ENCODE measurements around the gene NAV2. TPM values are rescaled to one million over a fixed set of nuclear protein-coding genes. Genes with fewer than 3 reads are reported as not detected.

NAV2 gene
- total and polyA plus RNA-seq, 11 donors: 7.6 to 46.5 (median 20.2) TPM

GRCh38 chr11:19666951-19667350 lies 45.7 kb upstream of the NAV2 start:
- Histone ChIP-seq H3K27me3 (no peaks in the 10 kb centered on the region), H3K4me1 (peaks cover 0 to 20% (median 9%) of the 10 kb centered on the region in 12 donors), H3K27ac (no peak overlapping the region), H3K4me3 (no peak overlapping the region), H3K9me3 (no peaks in the 10 kb centered on the region), H3K36me3 (no peaks in the 10 kb centered on the region)
- DNase-seq (no peak), ATAC-seq (no peak)
- 79 to 88% (median 83%) methylated on average over 3 of the region's 3 CpGs for WGBS, 4 donors
- TF ChIP-seq POLR2A (IDR thresholded peaks at IDR 0.05) (no peak), CTCF (IDR thresholded peaks at IDR 0.05) (no peak)
- intact Hi-C loops (cut with DNase I): loop anchor here in 1 of 10 donors (10.0 kb wide), 1 partner anchor 62 kb away; no protein-coding TSS in a partner anchor

- Histone ChIP-seq H3K27me3 (no peaks in the 10 kb centered on the region), H3K27ac (no peak overlapping the region), H3K36me3 (no peaks in the 10 kb centered on the region), H3K9me3 (no peaks in the 10 kb centered on the region), H3K4me3 (no peak overlapping the region), H3K4me1 (peaks cover 0 to 42% (median 22%) of the 10 kb centered on the region in 12 donors)
- ATAC-seq (no peak), DNase-seq (no peak)
- intact Hi-C loops (cut with DNase I): loop anchor here in 1 of 10 donors (10.0 kb wide), 1 partner anchor 65 kb away; no protein-coding TSS in a partner anchor
- no peak for TF ChIP-seq POLR2A (IDR thresholded peaks at IDR 0.05)
- no peak for TF ChIP-seq CTCF (IDR thresholded peaks at IDR 0.05)
- 98 to 100% (median 100%) methylated on average over 1 of the region's 1 CpG for WGBS, 4 donors
Measured at GRCh38 chr11:19669511-19669910, 43.1 kb upstream of the NAV2 start.

- 80 to 86% (median 81%) methylated on average over 13 of the region's 13 CpGs for WGBS, 4 donors
- H3K36me3 ChIP-seq: no peaks in the 10 kb centered on the region
- no peak for TF ChIP-seq POLR2A (IDR thresholded peaks at IDR 0.05)
- TF ChIP-seq CTCF (IDR thresholded peaks at IDR 0.05): no peak
- intact Hi-C loops (cut with DNase I): loop anchor here in 2 of 10 donors (5.0 kb wide), 2 partner anchors 43 to 98 kb away; no protein-coding TSS in a partner anchor
- peak overlapping the region in 1 of 12 donors; percentile 90 for H3K27ac ChIP-seq
- peaks cover 0 to 42% (median 24%) of the 10 kb centered on the region in 12 donors for H3K4me1 ChIP-seq
- no peak for DNase-seq
- ATAC-seq: no peak
- H3K9me3 ChIP-seq: no peaks in the 10 kb centered on the region
- H3K27me3 ChIP-seq: no peaks in the 10 kb centered on the region
- H3K4me3 ChIP-seq: no peak overlapping the region
Measured at GRCh38 chr11:19670030-19670791, 42.4 kb upstream of the NAV2 start.

GRCh38 chr11:19672586-19673206 lies 39.9 kb upstream of the NAV2 start:
- intact Hi-C loops (cut with DNase I): loop anchor here in 2 of 10 donors (5.0 kb wide), 2 partner anchors 45 to 100 kb away; no protein-coding TSS in a partner anchor
- Histone ChIP-seq H3K27ac (peak overlapping the region in 5 of 12 donors; percentile 82 to 93 (median 88)), H3K9me3 (no peaks in the 10 kb centered on the region), H3K36me3 (no peaks in the 10 kb centered on the region), H3K4me3 (no peak overlapping the region), H3K27me3 (no peaks in the 10 kb centered on the region), H3K4me1 (peaks cover 0 to 57% (median 33%) of the 10 kb centered on the region in 12 donors)
- 92 to 99% (median 97%) methylated on average over 2 of the region's 2 CpGs for WGBS, 4 donors
- TF ChIP-seq POLR2A (IDR thresholded peaks at IDR 0.05) (no peak), CTCF (IDR thresholded peaks at IDR 0.05) (no peak)
- no peak for DNase-seq
- no peak for ATAC-seq
